Measurements from ENCODE around the gene RASGRP1.

The RASGRP1 gene

DNA sequence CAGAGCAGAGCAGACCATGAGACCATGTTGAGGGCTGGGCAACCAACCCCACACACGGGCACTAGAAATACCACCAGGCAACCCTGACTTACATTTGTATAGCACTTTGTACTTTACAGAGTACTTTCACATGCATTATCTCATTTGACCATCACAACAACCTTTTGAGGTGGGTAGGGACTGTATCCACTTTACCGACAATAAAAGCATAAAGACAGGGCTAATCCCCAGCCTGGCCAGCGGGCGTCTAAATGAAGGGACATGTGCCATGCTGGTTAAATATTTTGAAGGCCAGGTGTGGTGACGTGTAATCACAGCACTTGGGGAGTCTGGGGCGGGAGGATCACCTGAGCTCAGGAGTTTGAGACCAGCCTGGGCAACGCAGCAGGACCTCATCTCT, 23.6 kb downstream of the RASGRP1 start:
- Mint-ChIP-seq H3K4me3 (no peak overlapping the region), H3K4me1 (peaks cover 5% of the 10 kb centered on the region), H3K27ac (no peak overlapping the region), H3K9me3 (no peaks in the 10 kb centered on the region), H3K27me3 (ENCODE audit: low read depth) (peaks cover 3% of the 10 kb centered on the region), H3K36me3 (ENCODE audit: low read depth) (no peaks in the 10 kb centered on the region)
- TF ChIP-seq, protein P1, sequence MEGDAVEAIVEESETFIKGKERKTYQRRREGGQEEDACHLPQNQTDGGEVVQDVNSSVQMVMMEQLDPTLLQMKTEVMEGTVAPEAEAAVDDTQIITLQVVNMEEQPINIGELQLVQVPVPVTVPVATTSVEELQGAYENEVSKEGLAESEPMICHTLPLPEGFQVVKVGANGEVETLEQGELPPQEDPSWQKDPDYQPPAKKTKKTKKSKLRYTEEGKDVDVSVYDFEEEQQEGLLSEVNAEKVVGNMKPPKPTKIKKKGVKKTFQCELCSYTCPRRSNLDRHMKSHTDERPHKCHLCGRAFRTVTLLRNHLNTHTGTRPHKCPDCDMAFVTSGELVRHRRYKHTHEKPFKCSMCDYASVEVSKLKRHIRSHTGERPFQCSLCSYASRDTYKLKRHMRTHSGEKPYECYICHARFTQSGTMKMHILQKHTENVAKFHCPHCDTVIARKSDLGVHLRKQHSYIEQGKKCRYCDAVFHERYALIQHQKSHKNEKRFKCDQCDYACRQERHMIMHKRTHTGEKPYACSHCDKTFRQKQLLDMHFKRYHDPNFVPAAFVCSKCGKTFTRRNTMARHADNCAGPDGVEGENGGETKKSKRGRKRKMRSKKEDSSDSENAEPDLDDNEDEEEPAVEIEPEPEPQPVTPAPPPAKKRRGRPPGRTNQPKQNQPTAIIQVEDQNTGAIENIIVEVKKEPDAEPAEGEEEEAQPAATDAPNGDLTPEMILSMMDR (IDR thresholded peaks at IDR 0.05; ENCODE audit: unreplicated experiment in 3 of 3), result no peak

DNA sequence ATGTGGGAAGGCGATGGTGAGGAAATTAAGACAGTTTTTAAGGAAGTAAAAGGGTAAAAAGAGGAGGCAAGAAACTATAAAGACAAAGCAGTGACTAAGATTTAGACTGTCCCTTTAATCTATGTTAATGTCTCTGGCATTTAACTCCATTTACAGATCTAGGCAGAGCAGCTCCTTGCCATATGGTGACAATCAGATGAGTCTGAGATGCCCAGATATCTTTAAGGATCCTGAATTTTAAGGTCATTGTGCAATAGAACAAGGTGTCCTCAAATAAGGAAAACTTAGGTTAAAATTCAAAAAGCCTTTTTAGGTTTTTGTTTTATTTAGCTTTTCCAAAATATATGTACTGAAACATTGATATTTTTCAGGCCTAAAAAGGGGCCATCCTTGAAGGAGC, 24.1 kb downstream of the RASGRP1 start:
- no peak overlapping the region for H3K4me3 Mint-ChIP-seq
- TF ChIP-seq, protein P1 (IDR thresholded peaks at IDR 0.05; ENCODE audit: unreplicated experiment in 3 of 3), result no peak
- H3K4me1 Mint-ChIP-seq, result peaks cover 10% of the 10 kb centered on the region
- no peaks in the 10 kb centered on the region for H3K9me3 Mint-ChIP-seq
- no peaks in the 10 kb centered on the region for H3K36me3 Mint-ChIP-seq (ENCODE audit: low read depth)
- H3K27ac Mint-ChIP-seq, result no peak overlapping the region
- peaks cover 3% of the 10 kb centered on the region for H3K27me3 Mint-ChIP-seq (ENCODE audit: low read depth)

DNA sequence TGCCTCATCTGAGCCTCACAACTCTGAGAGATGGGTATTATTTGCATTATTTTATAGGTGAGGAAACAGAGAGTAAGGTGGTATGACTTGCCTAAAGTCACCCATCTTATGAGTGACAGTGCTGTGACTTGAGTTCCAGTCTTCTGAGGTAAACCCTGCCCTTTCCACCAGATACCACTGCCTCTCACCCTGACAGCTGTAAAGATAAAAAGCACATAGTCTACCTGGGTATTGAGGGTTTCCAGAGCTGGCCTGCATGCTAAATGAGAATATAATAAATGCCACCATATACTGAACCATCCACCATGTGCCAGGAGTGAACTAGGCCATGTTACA, 25.6 kb downstream of the RASGRP1 start:
- peaks cover 13% of the 10 kb centered on the region for H3K4me1 Mint-ChIP-seq
- peaks cover 3% of the 10 kb centered on the region for H3K27me3 Mint-ChIP-seq (ENCODE audit: low read depth)
- TF ChIP-seq, protein P1 (IDR thresholded peaks at IDR 0.05; ENCODE audit: unreplicated experiment in 3 of 3), result no peak
- H3K9me3 Mint-ChIP-seq, result no peaks in the 10 kb centered on the region
- H3K36me3 Mint-ChIP-seq (ENCODE audit: low read depth), result no peaks in the 10 kb centered on the region
- H3K4me3 Mint-ChIP-seq, result no peak overlapping the region
- H3K27ac Mint-ChIP-seq, result no peak overlapping the region

DNA sequence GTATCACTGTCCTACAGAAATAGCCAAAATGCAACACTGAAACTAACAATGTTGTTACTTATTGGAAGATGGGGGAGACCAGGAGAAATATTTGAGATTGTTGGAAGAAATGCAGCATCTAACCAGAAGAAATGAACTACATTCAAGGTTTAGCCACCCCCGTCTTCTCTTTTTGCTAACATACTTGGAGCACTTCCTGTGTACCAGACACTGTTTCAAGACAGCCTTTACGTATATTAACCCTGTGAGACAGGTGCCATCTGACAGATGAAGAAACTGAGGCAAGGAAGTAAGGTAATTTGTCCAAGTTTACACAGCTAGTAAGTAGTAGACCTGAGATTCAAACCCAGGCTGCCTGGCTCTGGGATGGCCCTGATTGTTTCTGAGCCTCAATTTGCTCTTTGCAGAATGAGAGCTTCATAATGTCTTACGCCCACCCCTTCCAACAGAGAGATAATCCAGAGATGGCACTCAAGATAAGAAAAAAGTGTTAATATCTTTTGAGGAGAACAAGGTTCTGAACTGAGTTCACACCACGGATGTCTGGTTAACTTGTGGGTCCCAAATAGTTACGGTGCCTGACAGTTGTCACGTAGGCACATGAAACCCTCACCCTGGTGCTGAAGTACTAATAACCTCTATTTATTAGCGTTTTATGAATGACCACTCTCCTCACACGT, 26.1 kb downstream of the RASGRP1 start:
- H3K36me3 Mint-ChIP-seq (ENCODE audit: low read depth), result no peaks in the 10 kb centered on the region
- no peak overlapping the region for H3K4me3 Mint-ChIP-seq
- peaks cover 3% of the 10 kb centered on the region for H3K27me3 Mint-ChIP-seq (ENCODE audit: low read depth)
- H3K27ac Mint-ChIP-seq, result no peak overlapping the region
- H3K4me1 Mint-ChIP-seq, result peaks cover 13% of the 10 kb centered on the region
- no peaks in the 10 kb centered on the region for H3K9me3 Mint-ChIP-seq
- TF ChIP-seq, protein P1 (IDR thresholded peaks at IDR 0.05; ENCODE audit: unreplicated experiment in 3 of 3), result no peak

DNA sequence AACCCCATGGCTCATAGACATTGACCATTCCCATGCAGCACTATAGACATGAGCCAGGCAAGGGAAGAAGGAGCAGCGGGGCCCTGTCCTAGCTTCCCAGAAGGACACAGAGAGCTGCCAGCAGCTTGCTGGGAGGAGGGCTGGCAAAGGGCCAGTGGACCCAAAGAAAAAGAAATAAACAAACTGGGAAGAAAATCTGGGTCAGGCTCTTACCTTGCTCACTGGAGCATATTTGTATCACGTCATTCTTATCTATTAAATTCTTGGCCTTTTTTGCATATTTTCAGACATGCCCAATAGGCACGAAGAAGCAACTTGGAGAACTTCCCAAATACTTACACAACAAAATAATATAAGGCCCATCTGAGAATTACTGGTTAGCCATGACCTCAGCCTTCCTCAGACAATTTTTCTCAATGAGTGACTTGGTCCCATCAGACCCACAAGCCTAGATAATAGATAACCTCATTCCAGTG, 28.4 kb downstream of the RASGRP1 start:
- H3K9me3 Mint-ChIP-seq, result no peaks in the 10 kb centered on the region
- H3K27ac Mint-ChIP-seq, result peak overlapping the region in 2 of 3 experiments; percentile 21 to 58
- TF ChIP-seq, protein P1 (IDR thresholded peaks at IDR 0.05; ENCODE audit: unreplicated experiment in 3 of 3), result no peak
- no peaks in the 10 kb centered on the region for H3K36me3 Mint-ChIP-seq (ENCODE audit: low read depth)
- H3K4me3 Mint-ChIP-seq, result no peak overlapping the region
- H3K27me3 Mint-ChIP-seq (ENCODE audit: low read depth), result peaks cover 3% of the 10 kb centered on the region
- peaks cover 13% of the 10 kb centered on the region for H3K4me1 Mint-ChIP-seq
